ENCODE data around the gene IL34.

- TF ChIP-seq CTCF (IDR thresholded peaks at IDR 0.05) (no peak), POLR2A (IDR thresholded peaks at IDR 0.05) (no peak), EP300 (IDR thresholded peaks at IDR 0.05) (no peak), POLR2AphosphoS5 (IDR thresholded peaks at IDR 0.05) (no peak)
Observed at GRCh38 chr16:70665113-70665694, 18.8 kb downstream of the IL34 start.
